Subcutaneous abdominal adipose tissue (tissue), 5 donors: Measurements from ENCODE around the gene KRT37.

Source experiments
- H3K27ac ChIP-seq: one replicate; pipeline ENCODE4 v1.7.0; 2013; ENCODE audit warnings: low read depth, mild to moderate bottlenecking, inconsistent platforms, low read length, moderate library complexity
- H3K27me3 ChIP-seq, 5 donors: one replicate each; pipeline ENCODE4 v1.7.0; 2013; ENCODE audit warnings: low read length in 5 of 5, inconsistent platforms in 1 of 5; ENCODE audit not compliant: control insufficient read depth in 5 of 5, insufficient read depth in 4 of 5
- H3K36me3 ChIP-seq, 5 donors: one replicate each; pipeline ENCODE4 v1.7.0; 2013; ENCODE audit warnings: low read length in 5 of 5; ENCODE audit not compliant: control insufficient read depth in 5 of 5, insufficient read depth in 5 of 5
- H3K4me1 ChIP-seq, 5 donors: one replicate each; pipeline ENCODE4 v1.7.0; 2013; ENCODE audit warnings: low read length in 5 of 5, mild to moderate bottlenecking in 3 of 5, moderate library complexity in 1 of 5; ENCODE audit not compliant: control insufficient read depth in 5 of 5, insufficient read depth in 5 of 5
- H3K4me3 ChIP-seq, 5 donors: one replicate each; pipeline ENCODE4 v1.7.0; 2013; ENCODE audit warnings: low read length in 5 of 5, low read depth in 1 of 5
- H3K9ac ChIP-seq, 5 donors: one replicate each; pipeline ENCODE4 v1.7.0; 2013; ENCODE audit warnings: low read length in 5 of 5, mild to moderate bottlenecking in 4 of 5, moderate library complexity in 3 of 5
- H3K9me3 ChIP-seq, 5 donors: one replicate each; pipeline ENCODE4 v1.7.0; 2013; ENCODE audit warnings: low read length in 5 of 5; ENCODE audit not compliant: control insufficient read depth in 5 of 5
- donor health status: healthy.
- donor health status: healthy.
- donor health status: healthy.
- donor health status: healthy.
- donor health status: healthy.

The KRT37 gene

DNA sequence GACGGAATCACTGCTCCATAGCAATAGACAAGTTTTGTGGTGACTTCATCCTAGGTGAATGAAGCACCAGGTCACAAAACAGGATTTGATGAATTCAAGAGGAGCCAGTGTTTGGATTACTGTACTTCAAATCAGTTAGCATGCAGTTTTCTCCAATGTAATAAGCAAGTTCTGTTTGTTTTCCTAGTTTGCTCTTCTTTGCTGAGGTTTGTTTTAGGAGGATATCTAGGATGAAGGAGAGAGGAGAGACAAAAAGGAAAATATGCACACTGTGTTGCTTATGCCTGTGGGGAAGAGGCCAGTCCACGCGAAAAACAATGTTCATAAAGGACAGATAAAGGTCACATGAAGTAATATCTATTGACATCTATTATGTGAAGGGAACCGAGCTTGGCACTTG, 9.0 kb downstream of the KRT37 start:
- no peak overlapping the region for H3K27ac ChIP-seq
- no peaks in the 10 kb centered on the region for H3K4me1 ChIP-seq

DNA sequence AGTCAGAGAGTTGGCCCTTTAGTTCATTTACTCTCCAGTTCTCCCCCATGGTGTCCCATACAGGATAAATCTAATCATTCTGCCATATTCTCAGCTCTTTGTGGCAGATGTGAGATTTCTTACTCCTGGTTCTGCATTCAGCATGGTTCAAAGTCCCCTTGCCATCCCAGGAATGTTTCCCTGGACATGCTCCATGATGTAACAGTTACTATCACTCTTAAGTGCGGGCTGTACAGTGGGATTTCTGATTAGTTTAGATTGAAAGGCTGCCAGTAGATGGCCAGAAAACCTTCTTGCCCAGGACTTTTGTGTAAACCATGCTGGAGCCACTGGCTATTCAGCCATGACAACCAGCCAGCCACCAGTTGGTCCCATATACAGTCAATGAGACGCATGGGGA, 10.4 kb downstream of the KRT37 start:
- peaks cover 0 to 4% (median 0%) of the 10 kb centered on the region in 5 donors for H3K27me3 ChIP-seq
- no peak overlapping the region for H3K27ac ChIP-seq
- no peaks in the 10 kb centered on the region for H3K9me3 ChIP-seq
- H3K36me3 ChIP-seq = no peaks in the 10 kb centered on the region
- no peak overlapping the region for H3K4me3 ChIP-seq
- H3K9ac ChIP-seq = no peak overlapping the region
- no peaks in the 10 kb centered on the region for H3K4me1 ChIP-seq

More for the DNA sequence above, 9.0 kb downstream of the KRT37 start:
- H3K9me3 ChIP-seq = no peaks in the 10 kb centered on the region
- H3K36me3 ChIP-seq = no peaks in the 10 kb centered on the region
- H3K9ac ChIP-seq = no peak overlapping the region
- peaks cover 0 to 2% (median 0%) of the 10 kb centered on the region in 5 donors for H3K27me3 ChIP-seq
- H3K4me3 ChIP-seq = no peak overlapping the region

DNA sequence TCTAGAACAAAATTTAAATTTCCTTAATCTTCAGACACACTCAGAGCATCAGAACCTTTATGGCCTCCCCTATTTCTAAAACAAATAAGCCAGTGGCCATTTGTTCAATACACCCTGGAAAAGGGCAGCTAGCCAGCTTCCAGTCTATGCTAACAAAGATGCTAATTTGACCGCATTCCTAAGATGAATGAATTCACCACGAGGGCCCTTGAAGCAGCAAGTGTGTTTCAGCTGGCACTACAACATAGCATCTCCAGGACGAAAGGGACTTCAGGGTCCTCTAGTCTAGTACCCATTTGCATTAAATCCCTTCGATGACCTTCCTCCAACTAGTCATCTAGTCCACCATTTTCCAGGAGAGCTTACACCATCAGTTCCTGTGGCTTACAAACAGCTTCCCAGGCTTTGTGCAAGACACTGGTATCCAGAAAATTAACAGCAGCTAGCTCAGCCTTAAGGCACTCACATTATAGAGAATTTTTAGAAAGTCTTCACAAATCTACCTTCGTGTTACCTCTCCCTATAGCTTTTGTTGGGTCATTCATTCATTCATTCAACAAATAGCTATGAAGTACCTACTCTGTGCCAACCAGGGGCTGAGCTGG, 10.9 kb downstream of the KRT37 start:
- Histone ChIP-seq H3K4me1 (no peaks in the 10 kb centered on the region), H3K36me3 (no peaks in the 10 kb centered on the region), H3K27ac (no peak overlapping the region), H3K4me3 (no peak overlapping the region), H3K9me3 (no peaks in the 10 kb centered on the region), H3K27me3 (peaks cover 0 to 5% (median 3%) of the 10 kb centered on the region in 5 donors), H3K9ac (no peak overlapping the region)

DNA sequence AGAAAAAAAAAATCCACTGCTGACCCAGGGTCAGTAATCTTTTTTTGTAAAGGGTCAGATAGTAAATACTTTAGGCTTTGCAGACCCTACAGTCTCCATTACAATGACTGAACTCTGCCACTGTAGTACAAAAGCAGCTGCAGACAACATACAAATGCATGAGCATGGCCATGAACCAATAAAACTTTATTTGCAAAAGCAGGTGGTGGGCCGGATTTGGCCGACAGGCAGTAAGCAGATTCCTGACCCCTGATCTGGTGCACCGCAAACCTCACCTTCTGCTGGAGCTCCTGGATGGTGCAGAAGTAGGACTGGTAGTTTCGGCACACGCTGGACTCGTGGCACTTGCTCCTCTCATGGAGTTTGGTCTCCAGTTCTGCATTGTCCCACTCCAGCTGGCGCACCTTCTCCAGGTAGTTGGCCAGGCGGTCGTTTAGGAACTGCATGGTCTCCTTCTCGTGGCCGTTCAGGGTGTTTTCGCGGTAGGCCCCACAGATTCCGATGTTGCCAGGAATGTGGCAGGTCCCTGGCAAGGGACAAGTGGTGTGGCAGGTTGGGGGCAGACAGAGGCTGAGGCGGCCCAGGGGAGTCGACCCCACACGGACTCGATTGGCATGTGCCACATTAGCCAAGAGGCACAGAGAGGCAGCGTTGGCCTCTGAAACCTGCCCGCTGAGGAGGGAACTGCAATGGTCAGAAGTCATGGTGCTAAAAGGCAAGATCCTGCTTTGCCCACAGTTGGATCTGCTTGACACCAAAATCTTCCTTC, 13.1 kb downstream of the KRT37 start:
- no peaks in the 10 kb centered on the region for H3K36me3 ChIP-seq
- H3K4me1 ChIP-seq = no peaks in the 10 kb centered on the region
- peaks cover 2 to 7% (median 4%) of the 10 kb centered on the region in 5 donors for H3K27me3 ChIP-seq
- H3K27ac ChIP-seq = no peak overlapping the region
- H3K4me3 ChIP-seq = no peak overlapping the region
- no peak overlapping the region for H3K9ac ChIP-seq
- H3K9me3 ChIP-seq = no peaks in the 10 kb centered on the region

DNA sequence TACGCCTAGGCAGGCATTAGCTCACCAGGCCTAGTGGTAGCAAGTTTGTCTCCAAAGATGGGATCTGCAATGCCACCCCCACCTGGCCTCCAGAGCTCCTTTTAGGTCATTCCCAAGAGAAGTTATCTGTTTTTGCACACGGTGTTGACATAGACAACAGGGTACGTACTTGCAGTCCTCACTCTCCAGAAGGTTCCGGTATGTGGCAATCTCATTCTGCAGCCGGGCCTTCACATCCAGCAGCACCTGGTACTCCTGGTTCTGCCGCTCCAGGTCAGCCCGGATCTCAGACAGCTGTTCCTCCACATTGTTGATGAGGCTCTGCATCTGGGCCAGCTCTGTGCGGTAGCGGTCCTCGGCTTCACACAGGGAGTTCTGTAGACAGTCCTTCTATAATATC, 17.2 kb downstream of the KRT37 start:
- peaks cover 3 to 7% (median 5%) of the 10 kb centered on the region in 5 donors for H3K27me3 ChIP-seq
- H3K27ac ChIP-seq = no peak overlapping the region
- H3K4me3 ChIP-seq = no peak overlapping the region
- H3K9ac ChIP-seq = no peak overlapping the region
- no peaks in the 10 kb centered on the region for H3K9me3 ChIP-seq
- H3K4me1 ChIP-seq = no peaks in the 10 kb centered on the region
- no peaks in the 10 kb centered on the region for H3K36me3 ChIP-seq

DNA sequence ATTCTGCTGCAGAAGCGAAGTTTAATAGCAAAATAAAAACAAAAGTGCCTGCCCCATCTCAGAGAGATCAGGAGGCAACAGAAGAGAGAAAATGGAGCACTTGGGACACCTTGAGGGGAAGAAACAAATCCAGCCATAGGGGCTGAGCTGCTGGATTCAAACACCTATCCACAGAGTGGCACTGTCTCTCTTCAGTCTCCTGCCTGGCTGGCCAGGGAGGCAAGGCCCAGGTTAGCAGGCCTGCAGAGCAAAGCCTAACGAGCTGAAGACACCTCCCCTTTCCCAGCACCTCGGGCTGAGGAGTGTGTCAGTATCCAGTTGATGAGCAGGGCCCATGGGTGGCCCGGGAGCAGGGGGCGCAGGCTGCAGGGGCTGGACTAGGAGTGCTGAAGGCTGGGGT, 18.2 kb downstream of the KRT37 start:
- Histone ChIP-seq H3K27me3 (peaks cover 3 to 7% (median 5%) of the 10 kb centered on the region in 5 donors), H3K9me3 (no peaks in the 10 kb centered on the region), H3K4me3 (no peak overlapping the region), H3K4me1 (no peaks in the 10 kb centered on the region), H3K36me3 (no peaks in the 10 kb centered on the region), H3K9ac (no peak overlapping the region), H3K27ac (no peak overlapping the region)

DNA sequence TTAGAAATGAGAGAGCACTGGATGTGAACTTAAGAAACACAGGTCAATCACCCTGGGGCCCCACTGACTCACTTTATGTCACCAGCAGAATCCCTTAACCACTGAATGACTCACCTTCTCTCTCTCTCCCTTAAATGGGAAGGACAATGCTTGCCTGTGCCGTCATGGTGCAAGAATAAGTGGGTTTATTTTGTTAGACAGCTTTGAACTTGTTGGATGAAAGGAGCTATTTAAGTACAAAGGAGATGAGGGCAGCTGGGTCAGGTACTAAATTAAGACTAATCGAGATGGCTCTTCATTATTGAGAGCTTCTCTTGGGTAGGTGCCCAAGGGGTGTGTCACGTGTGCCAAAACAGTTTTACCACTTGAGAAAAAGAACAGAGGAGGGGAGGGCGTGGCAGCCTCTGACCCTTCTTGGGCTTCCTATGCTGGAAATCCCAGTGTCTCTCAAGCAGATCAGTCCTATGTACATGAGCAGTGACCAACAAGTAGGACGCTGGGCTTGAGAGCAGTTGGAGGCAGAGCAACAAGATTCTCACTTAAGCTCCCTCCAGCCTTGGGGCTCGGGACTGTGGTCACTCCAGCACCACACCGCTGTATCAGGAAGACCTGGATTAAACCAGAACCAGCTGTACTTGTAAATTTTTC, 20.2 kb downstream of the KRT37 start:
- H3K27ac ChIP-seq = no peak overlapping the region
- no peaks in the 10 kb centered on the region for H3K36me3 ChIP-seq
- no peaks in the 10 kb centered on the region for H3K9me3 ChIP-seq
- peaks cover 3 to 8% (median 5%) of the 10 kb centered on the region in 5 donors for H3K27me3 ChIP-seq
- no peaks in the 10 kb centered on the region for H3K4me1 ChIP-seq
- H3K4me3 ChIP-seq = no peak overlapping the region
- H3K9ac ChIP-seq = no peak overlapping the region

DNA sequence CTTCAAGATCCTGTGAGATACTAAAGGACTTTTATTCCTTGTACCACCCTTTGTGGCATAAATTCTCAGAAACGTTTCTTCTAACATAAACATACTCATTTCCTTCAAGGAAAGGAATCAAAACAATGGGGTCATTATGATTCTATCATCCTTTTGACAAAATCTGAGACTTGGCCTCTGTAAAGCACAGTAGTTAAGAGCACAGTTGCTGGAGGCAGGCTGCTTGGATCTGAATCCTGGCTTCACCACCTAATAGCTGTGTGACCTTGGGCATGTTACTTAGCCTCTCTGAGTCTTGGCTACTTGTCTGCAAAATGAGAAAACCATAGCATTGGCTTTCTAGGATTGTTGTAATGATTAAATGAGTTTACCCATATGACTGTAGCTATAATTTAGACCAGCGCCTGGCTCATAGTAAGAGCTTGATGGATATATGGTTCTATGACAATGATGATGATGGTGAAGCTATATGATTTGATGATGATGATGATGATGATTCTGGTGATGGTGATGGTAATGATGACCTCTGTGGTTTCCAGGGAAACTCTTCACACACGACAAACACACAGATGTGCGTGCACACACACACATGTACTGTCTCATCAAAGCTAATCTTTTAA, 20.9 kb downstream of the KRT37 start:
- Histone ChIP-seq H3K9me3 (no peaks in the 10 kb centered on the region), H3K9ac (no peak overlapping the region), H3K27me3 (peaks cover 2 to 5% (median 3%) of the 10 kb centered on the region in 5 donors), H3K27ac (no peak overlapping the region), H3K4me1 (no peaks in the 10 kb centered on the region), H3K36me3 (no peaks in the 10 kb centered on the region), H3K4me3 (no peak overlapping the region)

- no peaks in the 10 kb centered on the region for H3K36me3 ChIP-seq
- H3K9me3 ChIP-seq = no peaks in the 10 kb centered on the region
- no peak overlapping the region for H3K4me3 ChIP-seq
- H3K27me3 ChIP-seq = peaks cover 0 to 5% (median 2%) of the 10 kb centered on the region in 5 donors
- H3K27ac ChIP-seq = no peak overlapping the region
- H3K4me1 ChIP-seq = no peaks in the 10 kb centered on the region
- H3K9ac ChIP-seq = no peak overlapping the region
Measured at GRCh38 chr17:41402161-41402560, 22.2 kb downstream of the KRT37 start.
